SK-N-DZ (cell line): ENCODE measurements around the gene DPF3.
A peak's percentile ranks its signal among the peaks of the same experiment; 100 is the strongest.

Experiments
- DNase-seq: peaks from one replicate; pipeline ENCODE4 v3.0.0-alpha.2; 2015; ENCODE audit warnings: low spot score

The DPF3 gene

DNA sequence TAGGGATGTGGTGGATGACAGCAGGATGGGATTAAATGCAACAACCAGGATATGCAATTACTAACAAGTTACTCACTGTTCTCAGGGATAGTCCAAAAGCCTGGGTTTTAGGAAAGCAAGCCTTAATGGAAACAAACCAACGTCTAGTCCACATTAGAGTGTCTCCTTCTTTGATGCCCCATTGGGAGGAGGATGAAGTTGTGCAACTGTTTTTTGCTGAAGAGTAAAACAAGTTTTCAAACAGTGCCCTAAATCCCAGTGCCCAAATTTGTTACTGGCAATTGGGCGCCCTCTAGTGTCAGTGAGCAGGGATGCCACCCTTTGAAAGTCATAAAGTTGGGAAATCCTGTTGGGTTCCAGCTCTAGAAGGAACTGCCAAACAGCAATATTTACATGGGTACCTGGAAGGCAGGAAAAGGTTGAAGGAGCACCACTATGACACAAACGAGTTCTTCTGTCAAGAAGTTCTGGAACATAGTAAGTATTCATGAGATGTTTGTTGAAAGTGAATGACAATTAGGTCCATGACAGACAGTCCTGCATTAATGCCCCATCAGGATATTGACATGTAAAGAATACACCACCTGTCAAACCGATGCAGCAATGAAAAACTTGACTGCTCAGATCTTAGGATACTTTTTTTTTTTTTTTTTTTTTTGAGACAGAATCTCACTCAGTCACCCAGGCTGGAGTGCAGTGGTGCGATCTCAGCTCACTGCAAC is 11.1 kb upstream of the DPF3 start:
- peak; percentile 49 for DNase-seq

DNA sequence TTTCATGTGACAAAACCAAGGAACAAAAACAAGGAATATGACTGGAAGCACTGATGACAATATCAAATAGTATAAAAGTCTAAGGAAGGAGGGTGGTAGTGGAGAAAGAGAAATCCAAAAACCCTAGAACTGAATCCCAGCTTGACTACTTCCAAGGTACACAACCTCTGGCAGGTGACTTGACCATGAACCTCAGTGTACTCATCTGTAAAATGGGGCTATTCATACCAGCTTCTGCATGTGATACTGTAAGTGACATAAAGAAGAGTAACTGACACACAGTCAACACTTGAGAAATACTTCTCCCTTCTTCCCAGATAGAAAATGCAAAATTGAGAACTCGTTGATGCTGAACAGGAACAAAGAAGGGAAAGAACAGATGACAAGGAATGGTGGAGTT is 10.3 kb upstream of the DPF3 start:
- DNase-seq: no peak

DNA sequence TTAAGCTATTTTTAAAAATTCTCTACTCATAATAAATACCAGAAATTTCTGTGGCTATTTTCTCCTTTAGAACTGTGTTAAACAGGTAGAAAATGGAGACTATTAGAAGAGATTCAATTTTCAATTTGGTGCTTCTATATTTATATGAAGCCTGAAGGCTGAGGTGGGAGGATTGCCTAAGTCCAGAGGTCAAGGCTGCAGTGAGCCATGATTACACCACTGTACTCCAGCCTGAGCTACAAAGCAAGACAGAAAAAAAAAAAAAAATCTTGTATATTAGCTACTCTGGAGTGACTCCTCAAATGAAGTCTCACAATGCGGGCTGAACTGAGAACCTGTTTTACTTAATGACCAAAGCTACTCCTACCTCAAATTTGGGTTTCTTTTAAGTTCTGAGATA is 9.8 kb upstream of the DPF3 start:
- DNase-seq: no peak

GRCh38 chr14:72902801-72903530 is 9.1 kb upstream of the DPF3 start:
- DNase-seq: no peak

- no peak for DNase-seq
Observed at GRCh38 chr14:72901361-72901760, 7.5 kb upstream of the DPF3 start.

DNA sequence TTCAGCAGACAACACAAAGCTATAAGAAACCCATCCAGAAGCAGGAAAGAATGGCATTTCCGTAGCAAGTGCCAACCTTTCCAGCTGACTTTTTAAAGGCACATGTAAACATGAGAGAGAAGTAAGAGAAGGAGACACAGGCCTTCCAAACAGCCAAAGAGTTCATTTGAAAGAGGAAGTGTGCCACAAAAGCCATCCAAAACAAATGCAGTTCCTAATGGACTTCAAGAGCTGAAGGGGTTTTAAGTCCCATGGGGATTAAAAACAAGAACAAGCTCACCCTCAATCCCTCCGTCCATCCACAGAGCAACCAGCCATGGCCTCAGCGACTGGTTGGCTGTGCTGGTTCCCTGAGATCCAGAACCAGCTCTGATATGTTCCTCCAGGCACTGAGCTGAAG is 4.5 kb upstream of the DPF3 start:
- no peak for DNase-seq

- DNase-seq: no peak
Observed at GRCh38 chr14:72894623-72895378, 900 bp upstream of the DPF3 start.

- DNase-seq: no peak
Observed at GRCh38 chr14:72894323-72894622, 372 bp upstream of the DPF3 start.

DNA sequence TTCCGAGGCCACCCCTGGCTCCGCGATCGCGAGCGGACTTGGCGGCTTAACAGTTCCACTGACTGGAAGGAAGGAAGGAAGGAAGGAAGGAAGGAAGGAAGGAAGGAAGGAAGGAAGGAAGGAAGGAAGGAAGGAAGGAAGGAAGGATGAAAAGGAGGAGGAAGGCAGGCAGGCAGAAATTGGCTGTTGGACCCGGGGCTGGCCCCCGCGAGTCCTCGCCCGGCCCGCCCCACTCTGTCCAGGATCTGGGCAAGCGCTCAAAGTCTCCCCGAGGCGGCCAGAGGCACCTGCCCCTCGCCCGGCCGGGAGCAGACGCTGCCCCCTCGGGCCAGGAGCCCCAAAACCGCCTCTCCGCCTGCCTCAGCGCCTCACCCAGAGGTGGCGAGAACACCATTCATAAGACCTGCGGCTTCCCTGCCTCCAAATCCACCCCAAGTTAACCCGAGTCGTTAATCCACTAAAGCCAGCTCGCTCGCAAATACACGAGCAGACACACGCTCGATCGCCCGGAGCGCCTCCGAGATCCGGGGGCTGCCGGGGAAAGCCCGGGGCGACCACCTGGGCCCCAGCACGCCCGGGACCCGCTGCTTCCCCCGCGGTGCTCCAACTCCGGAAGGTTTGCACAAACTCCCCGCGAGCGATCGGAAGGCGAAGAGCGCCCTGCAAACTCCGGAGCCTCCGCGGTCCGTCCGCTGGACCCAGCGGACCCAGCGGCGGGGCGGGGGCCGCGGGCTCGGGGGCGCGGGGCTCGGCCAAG is 844 bp downstream of the DPF3 start:
- no peak for DNase-seq

- no peak for DNase-seq
Observed at GRCh38 chr14:72892103-72892878, 1.6 kb downstream of the DPF3 start.

GRCh38 chr14:72891666-72892102 is 2.2 kb downstream of the DPF3 start:
- no peak for DNase-seq

- DNase-seq: no peak
Observed at GRCh38 chr14:72889366-72889765, 4.5 kb downstream of the DPF3 start.

GRCh38 chr14:72888636-72889201 is 5.2 kb downstream of the DPF3 start:
- DNase-seq: no peak

DNA sequence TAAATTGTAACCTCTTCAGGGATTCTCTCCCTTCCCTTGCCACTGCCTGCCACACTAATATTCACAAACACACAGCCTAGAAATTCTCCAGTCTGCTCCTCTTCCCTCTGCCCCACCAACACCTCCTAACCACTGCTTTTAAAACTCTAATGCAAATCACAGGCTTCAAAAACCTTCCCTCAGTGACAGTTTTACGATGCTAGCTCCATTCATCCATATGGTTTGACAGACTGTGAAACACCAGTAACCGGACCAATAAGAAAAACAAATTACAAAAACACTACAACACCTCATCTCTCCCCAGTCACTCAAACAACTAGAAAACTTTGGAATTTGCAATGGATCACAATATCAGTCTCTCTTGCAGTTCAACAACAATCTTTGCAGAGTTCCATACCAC is 5.7 kb downstream of the DPF3 start:
- DNase-seq: no peak

GRCh38 chr14:72887514-72887913 is 6.4 kb downstream of the DPF3 start:
- no peak for DNase-seq

- no peak for DNase-seq
Observed at GRCh38 chr14:72884386-72884785, 9.5 kb downstream of the DPF3 start.

- no peak for DNase-seq
Observed at GRCh38 chr14:72883961-72884360, 9.9 kb downstream of the DPF3 start.

- no peak for DNase-seq
Observed at GRCh38 chr14:72883109-72883508, 10.8 kb downstream of the DPF3 start.

- no peak for DNase-seq
Observed at GRCh38 chr14:72882463-72882862, 11.4 kb downstream of the DPF3 start.

DNA sequence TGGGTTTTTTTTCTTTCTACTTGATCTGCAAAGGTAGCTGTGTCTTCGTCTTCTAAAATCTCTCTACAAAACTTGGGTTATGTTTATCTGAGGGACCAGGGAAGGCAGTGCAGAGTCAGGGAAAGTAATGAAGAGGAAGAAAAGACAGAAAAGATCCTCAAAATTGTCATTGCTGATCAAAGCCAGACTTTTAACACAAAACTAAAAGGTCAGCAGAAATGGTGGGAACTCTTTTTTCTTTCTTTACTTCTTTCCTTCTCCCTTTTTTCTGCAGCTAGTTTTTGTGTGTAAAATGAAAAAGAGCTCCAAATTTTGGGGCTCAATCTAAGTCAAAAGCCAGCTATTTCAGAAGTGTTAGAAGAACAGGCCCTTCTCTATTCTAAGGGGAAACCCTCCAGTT is 11.9 kb downstream of the DPF3 start:
- DNase-seq: no peak

DNA sequence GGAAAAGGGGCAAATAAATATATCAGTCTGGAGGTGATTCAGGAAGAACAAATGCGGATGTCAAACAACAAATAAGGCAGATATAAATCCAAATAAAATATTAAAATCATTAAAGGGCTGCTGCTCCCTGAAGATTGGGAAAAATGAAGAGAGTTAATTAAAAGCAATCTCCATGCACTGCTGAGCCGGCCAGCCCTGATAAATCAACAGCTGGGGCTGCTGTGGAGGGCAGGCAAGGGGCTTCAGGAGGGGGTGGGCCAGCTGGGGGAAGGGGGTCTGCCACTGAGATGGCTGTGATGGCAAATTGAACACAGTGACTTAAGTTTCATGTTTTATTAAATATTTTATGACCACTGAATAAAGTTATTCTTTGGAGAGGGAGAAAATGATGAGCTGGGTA is 12.4 kb downstream of the DPF3 start:
- no peak for DNase-seq
